22Rv1 (cell line): ENCODE measurements around the gene PGD.

Source experiments
- CTCF ChIP-seq: fragments of 450-650 bp; IDR thresholded peaks from 2 replicates; pipeline ENCODE4 v1.5.1; 2017; ENCODE audit warnings: mild to moderate bottlenecking
- ZFX ChIP-seq: fragments of 450-650 bp; IDR thresholded peaks from 2 replicates; pipeline ENCODE4 v1.6.1; 2017; ENCODE audit warnings: antibody characterized with exemption, borderline replicate concordance

GRCh38 chr1:10432910-10433700 is 34.2 kb downstream of the PGD start:
- TF ChIP-seq CTCF (no peak), ZFX (no peak)
